Osteocyte (in vitro differentiated cells): ENCODE measurements around the gene ANKRD34A. TPM values are rescaled to one million over a fixed set of nuclear protein-coding genes. Genes with fewer than 3 reads are reported as not detected.
A peak's percentile ranks its signal among the peaks of the same experiment; 100 is the strongest.

Experiments used
- DNase-seq: peaks from one replicate; pipeline ENCODE4 v3.0.0; 2021; ENCODE audit warnings: mixed read lengths; ENCODE audit not compliant: unreplicated experiment; ENCODE audit errors: extremely low spot score
- H3K27ac Mint-ChIP-seq: one replicate; pipeline ENCODE4 v1.8.0; 2021; ENCODE audit warnings: mild to moderate bottlenecking, mixed read lengths; ENCODE audit not compliant: unreplicated experiment
- H3K27me3 Mint-ChIP-seq: one replicate; pipeline ENCODE4 v1.8.0; 2021; ENCODE audit warnings: mixed read lengths; ENCODE audit not compliant: unreplicated experiment
- H3K36me3 Mint-ChIP-seq: one replicate; pipeline ENCODE4 v1.8.0; 2021; ENCODE audit warnings: mixed read lengths; ENCODE audit not compliant: unreplicated experiment
- H3K4me1 Mint-ChIP-seq: one replicate; pipeline ENCODE4 v1.8.0; 2021; ENCODE audit warnings: mixed read lengths; ENCODE audit not compliant: unreplicated experiment
- H3K4me3 Mint-ChIP-seq: one replicate; pipeline ENCODE4 v1.8.0; 2021; ENCODE audit warnings: mild to moderate bottlenecking, moderate library complexity, mixed read lengths; ENCODE audit not compliant: unreplicated experiment
- H3K9me3 Mint-ChIP-seq: one replicate; pipeline ENCODE4 v1.8.0; 2021; ENCODE audit warnings: mixed read lengths; ENCODE audit not compliant: unreplicated experiment
- CTCF ChIP-seq: fragments of 200-600 bp; sonication (generic); IDR thresholded peaks from 2 replicates; pipeline ENCODE4 v1.5.0; 2021; ENCODE audit warnings: antibody characterized with exemption, mild to moderate bottlenecking, moderate library complexity
- total RNA-seq: library from RNA; stranded (reverse); gene quantifications from 2 replicates; pipeline ENCODE4 v1.2.1, GENCODE V29; 2021

The ANKRD34A gene
- total RNA-seq, 1 donor from 2014 or later, result 1.1 TPM

- Mint-ChIP-seq H3K27ac (peak within 1 kb of the TSS; percentile 96), H3K4me3 (peak within 1 kb of the TSS; percentile 94)
Observed at GRCh38 chr1:145996433-145997015, 32.1 kb upstream of the ANKRD34A start, which contains the start of gene TXNIP. Gene TXNIP, minus strand, starts transcription at chr1:145996579. Its CDS starts 313 bp downstream, at chr1:145996266.

GRCh38 chr1:145995964-145996432 is 31.6 kb upstream of the ANKRD34A start:
- no peaks in the 10 kb centered on the region for H3K9me3 Mint-ChIP-seq
- H3K27me3 Mint-ChIP-seq, result no peaks in the 10 kb centered on the region
- peak overlapping the region; percentile 96 for H3K27ac Mint-ChIP-seq
- H3K4me1 Mint-ChIP-seq, result peaks cover 53% of the 10 kb centered on the region
- DNase-seq, result no peak
- H3K4me3 Mint-ChIP-seq, result peak overlapping the region; percentile 94
- no peak for TF ChIP-seq CTCF
- H3K36me3 Mint-ChIP-seq, result peaks cover 38% of the 10 kb centered on the region

More at GRCh38 chr1:145996433-145997015, 32.1 kb upstream of the ANKRD34A start, which contains the start of gene TXNIP:
- Mint-ChIP-seq H3K27me3 (no peaks in the 10 kb centered on the region), H3K36me3 (peaks cover 38% of the 10 kb centered on the region), H3K9me3 (no peaks in the 10 kb centered on the region), H3K4me1 (peaks cover 52% of the 10 kb centered on the region)
- TF ChIP-seq CTCF, result no peak
- peak; percentile 98 for DNase-seq

GRCh38 chr1:145995148-145995881 is 30.9 kb upstream of the ANKRD34A start:
- no peaks in the 10 kb centered on the region for H3K27me3 Mint-ChIP-seq
- peak overlapping the region; percentile 96 for H3K27ac Mint-ChIP-seq
- H3K4me3 Mint-ChIP-seq, result peak overlapping the region; percentile 94
- H3K36me3 Mint-ChIP-seq, result peaks cover 38% of the 10 kb centered on the region
- DNase-seq, result no peak
- H3K4me1 Mint-ChIP-seq, result peaks cover 58% of the 10 kb centered on the region
- H3K9me3 Mint-ChIP-seq, result no peaks in the 10 kb centered on the region
- no peak for TF ChIP-seq CTCF

GRCh38 chr1:145994391-145995120 is 30.2 kb upstream of the ANKRD34A start:
- peak overlapping the region; percentile 94 for H3K4me3 Mint-ChIP-seq

More at GRCh38 chr1:145994391-145995120, 30.2 kb upstream of the ANKRD34A start:
- H3K4me1 Mint-ChIP-seq, result peaks cover 61% of the 10 kb centered on the region
- H3K27me3 Mint-ChIP-seq, result no peaks in the 10 kb centered on the region
- TF ChIP-seq CTCF, result no peak
- peak overlapping the region; percentile 96 for H3K27ac Mint-ChIP-seq
- H3K36me3 Mint-ChIP-seq, result peaks cover 38% of the 10 kb centered on the region
- no peaks in the 10 kb centered on the region for H3K9me3 Mint-ChIP-seq
- DNase-seq, result no peak
